GM12878 (cell line): Measurements from ENCODE around the gene PHLDA2. TPM values are rescaled to one million over a fixed set of nuclear protein-coding genes. Genes with fewer than 3 reads are reported as not detected.

ENCODE experiments used
- CEBPB ChIP-seq, 2 experiments: fragments of 150-350 bp in 1 of 2; IDR thresholded peaks; 2 replicates each; pipeline ENCODE4 v1.6.1; 2012 to 2014; ENCODE audit warnings: low read depth in 2 of 2, low read length in 2 of 2, borderline replicate concordance in 1 of 2, inconsistent platforms in 1 of 2
- EP300 ChIP-seq, 2 experiments: fragments of 150-350 bp in 1 of 2; IDR thresholded peaks; 2 replicates each; pipeline ENCODE4 v1.6.1; 2011 to 2012; ENCODE audit warnings: low read depth in 2 of 2, low read length in 2 of 2, borderline replicate concordance in 1 of 2, improper control_type of control experiment in 1 of 2, inconsistent platforms in 1 of 2; ENCODE audit not compliant: control insufficient read depth in 1 of 2
- GABPA ChIP-seq: IDR thresholded peaks from 2 replicates; pipeline ENCODE4 v1.6.1; 2014; ENCODE audit warnings: antibody characterized with exemption, low read depth, mild to moderate bottlenecking, inconsistent platforms
- GATAD2B ChIP-seq: fragments of 450-650 bp; conservative IDR thresholded peaks from 2 replicates; pipeline ENCODE4 v1.6.1; 2017; ENCODE audit warnings: low read depth, mild to moderate bottlenecking, moderate library complexity
- IKZF2 ChIP-seq, 2 experiments: fragments of 450-650 bp; IDR thresholded peaks; 2 replicates each; pipeline ENCODE4 v1.6.1; 2017; ENCODE audit warnings: mild to moderate bottlenecking in 2 of 2, moderate library complexity in 2 of 2
- JUNB ChIP-seq: IDR thresholded peaks from 2 replicates; pipeline ENCODE4 v1.6.1; 2016; ENCODE audit warnings: antibody characterized with exemption, mild to moderate bottlenecking
- MEF2A ChIP-seq: IDR thresholded peaks from 2 replicates; pipeline ENCODE4 v1.6.1; 2011; ENCODE audit warnings: low read depth, mild to moderate bottlenecking, low read length, moderate library complexity; ENCODE audit not compliant: insufficient read depth
- MEF2B ChIP-seq: fragments of 450-650 bp; IDR thresholded peaks from 2 replicates; pipeline ENCODE4 v1.6.1; 2018; ENCODE audit warnings: mild to moderate bottlenecking, moderate library complexity; ENCODE audit not compliant: partially characterized antibody, poor library complexity, severe bottlenecking
- MTA2 ChIP-seq: fragments of 450-650 bp; IDR thresholded peaks from 2 replicates; pipeline ENCODE4 v1.6.1; 2016; ENCODE audit warnings: low read depth, mild to moderate bottlenecking, moderate library complexity
- NFYB ChIP-seq: IDR thresholded peaks from 2 replicates; pipeline ENCODE4 v1.6.1; 2011; ENCODE audit warnings: low read depth, mild to moderate bottlenecking, low read length, improper control_type of control experiment, moderate library complexity; ENCODE audit not compliant: insufficient read depth
- NR2C2 ChIP-seq: IDR thresholded peaks from 2 replicates; pipeline ENCODE4 v1.6.1; 2011; ENCODE audit warnings: borderline replicate concordance, low read depth; ENCODE audit not compliant: control insufficient read depth, insufficient read length
- NR2F1 ChIP-seq: fragments of 450-650 bp; conservative IDR thresholded peaks from 2 replicates; pipeline ENCODE4 v1.6.1; 2017; ENCODE audit warnings: mild to moderate bottlenecking
- POLR2AphosphoS5 ChIP-seq: IDR thresholded peaks from 2 replicates; pipeline ENCODE4 v1.6.1; 2011; ENCODE audit warnings: mild to moderate bottlenecking, low read length, inconsistent platforms
- POU2F2 ChIP-seq: IDR thresholded peaks from 3 replicates; pipeline ENCODE4 v1.6.1; 2011; ENCODE audit warnings: low read depth, mild to moderate bottlenecking, low read length, borderline replicate concordance
- RELA ChIP-seq: fragments of 450-650 bp; IDR thresholded peaks from 2 replicates; pipeline ENCODE4 v1.8.0; 2014; ENCODE audit warnings: borderline replicate concordance; ENCODE audit not compliant: partially characterized antibody
- SIN3A ChIP-seq: IDR thresholded peaks from 2 replicates; pipeline ENCODE4 v1.6.1; 2012; ENCODE audit warnings: low read depth, low read length, improper control_type of control experiment
- ZBED1 ChIP-seq: IDR thresholded peaks from 2 replicates; pipeline ENCODE4 v1.6.1; 2016; ENCODE audit warnings: borderline replicate concordance
- ZNF274 ChIP-seq: IDR thresholded peaks from one replicate; pipeline ENCODE4 v1.8.0; 2011; ENCODE audit not compliant: insufficient read length, insufficient read depth
- polyA plus RNA-seq, 11 experiments: library from polyadenylated mRNA; depleted of rRNA in 4 of 11; unstranded in 6 of 11; stranded (reverse) in 5 of 11; fragments of >200 nt; fragmentation: Nextera tagmentation in 4 of 11; fragmentation: Illumina TruSeq in 1 of 11; extraction: Ambion mirVana in 4 of 11; extraction: Trizol in 1 of 11; gene quantifications; 1 replicate in 1 of 11; 2 replicates in 10 of 11; pipeline versions ENCODE4 v1.2.1 to v1.2.3, GENCODE V29; 2011 to 2016; ENCODE audit warnings: inconsistent platforms in 2 of 11, missing spikeins in 2 of 11, low read depth in 1 of 11
- total RNA-seq, 4 experiments: library from RNA; depleted of rRNA in 3 of 4; stranded (reverse); fragments of >200 nt in 3 of 4; fragmentation: Illumina TruSeq in 1 of 4; extraction: Trizol in 1 of 4; gene quantifications; 2 replicates each; pipeline versions ENCODE4 v1.2.1 to v1.2.3, GENCODE V29; 2013 to 2021
- TF ChIP-seq, protein P1 (sequence below): IDR thresholded peaks from 2 replicates; pipeline ENCODE4 v1.6.1; 2012; ENCODE audit warnings: low read length, inconsistent platforms
- TF ChIP-seq, protein P2 (sequence below): IDR thresholded peaks from 2 replicates; pipeline ENCODE4 v1.6.1; 2012; ENCODE audit warnings: low read depth, low read length, improper control_type of control experiment
- TF ChIP-seq, protein P3 (sequence below): IDR thresholded peaks from 2 replicates; pipeline ENCODE4 v1.6.1; 2012; ENCODE audit warnings: mild to moderate bottlenecking, low read depth, low read length
- TF ChIP-seq, protein P4 (sequence below): fragments of 450-650 bp; IDR thresholded peaks from 2 replicates; pipeline ENCODE4 v1.6.1; 2017; ENCODE audit warnings: mild to moderate bottlenecking

The PHLDA2 gene
- total and polyA plus RNA-seq, 10 of the 15 experiments (the other 5 are each of a cell fraction or from before 2014, with no cell fraction given): 0.15 to 0.49 (median 0.16) TPM; not detected in 7

DNA sequence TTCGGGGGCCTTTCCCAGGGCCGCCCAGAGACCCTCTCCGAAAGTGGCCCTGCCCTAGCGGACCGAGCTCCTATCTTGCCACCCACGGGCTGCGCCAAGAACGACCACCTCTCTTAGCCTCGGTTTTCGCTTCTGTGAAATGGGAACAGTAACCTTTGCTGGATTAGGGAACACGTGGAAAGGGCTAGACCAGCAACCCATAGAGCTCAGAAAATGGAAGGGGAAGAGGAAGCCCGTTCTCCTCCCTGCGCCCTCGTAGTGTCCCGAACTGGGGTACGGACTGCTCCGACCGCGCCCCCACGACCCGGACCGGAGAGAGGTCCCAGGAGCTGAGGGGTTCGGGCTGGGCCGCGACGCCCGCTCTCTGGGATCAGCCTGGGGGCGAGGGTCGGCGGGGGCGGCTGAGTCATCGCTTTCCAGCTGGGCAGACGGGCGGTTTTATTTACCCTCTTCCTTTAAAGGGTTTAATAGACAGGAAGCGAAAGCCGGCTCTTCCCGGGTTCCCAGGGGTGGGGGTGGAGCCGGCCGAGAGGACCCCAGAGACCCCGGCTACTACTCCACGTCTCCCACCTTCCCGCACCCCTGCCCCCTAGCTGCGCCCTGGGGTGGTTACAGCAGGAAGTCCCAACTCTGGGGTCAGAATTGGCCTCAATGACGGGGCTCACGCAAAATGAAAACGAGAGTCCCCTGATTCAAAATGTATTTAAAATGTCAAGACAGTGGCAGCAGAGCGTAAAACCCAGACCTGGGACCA is 907 bp upstream of the PHLDA2 start (continued):
- peak; percentile 15; the same call in 1 of the 2 replicates for TF ChIP-seq JUNB
- TF ChIP-seq, protein P1, sequence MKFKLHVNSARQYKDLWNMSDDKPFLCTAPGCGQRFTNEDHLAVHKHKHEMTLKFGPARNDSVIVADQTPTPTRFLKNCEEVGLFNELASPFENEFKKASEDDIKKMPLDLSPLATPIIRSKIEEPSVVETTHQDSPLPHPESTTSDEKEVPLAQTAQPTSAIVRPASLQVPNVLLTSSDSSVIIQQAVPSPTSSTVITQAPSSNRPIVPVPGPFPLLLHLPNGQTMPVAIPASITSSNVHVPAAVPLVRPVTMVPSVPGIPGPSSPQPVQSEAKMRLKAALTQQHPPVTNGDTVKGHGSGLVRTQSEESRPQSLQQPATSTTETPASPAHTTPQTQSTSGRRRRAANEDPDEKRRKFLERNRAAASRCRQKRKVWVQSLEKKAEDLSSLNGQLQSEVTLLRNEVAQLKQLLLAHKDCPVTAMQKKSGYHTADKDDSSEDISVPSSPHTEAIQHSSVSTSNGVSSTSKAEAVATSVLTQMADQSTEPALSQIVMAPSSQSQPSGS: no peak
- peak; percentile 34 for TF ChIP-seq MEF2B
- no peak for TF ChIP-seq POU2F2
- TF ChIP-seq RELA: no peak
- no peak for TF ChIP-seq MEF2A
- TF ChIP-seq EP300 (IDR thresholded peaks at IDR 0.05; ENCODE audit: borderline replicate concordance in 1 of 2, control insufficient read depth in 1 of 2, low read depth in 2 of 2, low read length in 2 of 2): no peak
- TF ChIP-seq ZBED1: no peak
- peak; percentile 26; the same call in 1 of the 2 replicates for TF ChIP-seq NR2F1
- TF ChIP-seq POLR2AphosphoS5: no peak
- TF ChIP-seq NFYB: no peak
- TF ChIP-seq, protein P2, sequence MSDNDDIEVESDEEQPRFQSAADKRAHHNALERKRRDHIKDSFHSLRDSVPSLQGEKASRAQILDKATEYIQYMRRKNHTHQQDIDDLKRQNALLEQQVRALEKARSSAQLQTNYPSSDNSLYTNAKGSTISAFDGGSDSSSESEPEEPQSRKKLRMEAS: no peak
- TF ChIP-seq GATAD2B: 0 out of 2 replicates have a peak, but pooled peaks have one; percentile 10
- TF ChIP-seq NR2C2: no peak
- TF ChIP-seq, protein P3, sequence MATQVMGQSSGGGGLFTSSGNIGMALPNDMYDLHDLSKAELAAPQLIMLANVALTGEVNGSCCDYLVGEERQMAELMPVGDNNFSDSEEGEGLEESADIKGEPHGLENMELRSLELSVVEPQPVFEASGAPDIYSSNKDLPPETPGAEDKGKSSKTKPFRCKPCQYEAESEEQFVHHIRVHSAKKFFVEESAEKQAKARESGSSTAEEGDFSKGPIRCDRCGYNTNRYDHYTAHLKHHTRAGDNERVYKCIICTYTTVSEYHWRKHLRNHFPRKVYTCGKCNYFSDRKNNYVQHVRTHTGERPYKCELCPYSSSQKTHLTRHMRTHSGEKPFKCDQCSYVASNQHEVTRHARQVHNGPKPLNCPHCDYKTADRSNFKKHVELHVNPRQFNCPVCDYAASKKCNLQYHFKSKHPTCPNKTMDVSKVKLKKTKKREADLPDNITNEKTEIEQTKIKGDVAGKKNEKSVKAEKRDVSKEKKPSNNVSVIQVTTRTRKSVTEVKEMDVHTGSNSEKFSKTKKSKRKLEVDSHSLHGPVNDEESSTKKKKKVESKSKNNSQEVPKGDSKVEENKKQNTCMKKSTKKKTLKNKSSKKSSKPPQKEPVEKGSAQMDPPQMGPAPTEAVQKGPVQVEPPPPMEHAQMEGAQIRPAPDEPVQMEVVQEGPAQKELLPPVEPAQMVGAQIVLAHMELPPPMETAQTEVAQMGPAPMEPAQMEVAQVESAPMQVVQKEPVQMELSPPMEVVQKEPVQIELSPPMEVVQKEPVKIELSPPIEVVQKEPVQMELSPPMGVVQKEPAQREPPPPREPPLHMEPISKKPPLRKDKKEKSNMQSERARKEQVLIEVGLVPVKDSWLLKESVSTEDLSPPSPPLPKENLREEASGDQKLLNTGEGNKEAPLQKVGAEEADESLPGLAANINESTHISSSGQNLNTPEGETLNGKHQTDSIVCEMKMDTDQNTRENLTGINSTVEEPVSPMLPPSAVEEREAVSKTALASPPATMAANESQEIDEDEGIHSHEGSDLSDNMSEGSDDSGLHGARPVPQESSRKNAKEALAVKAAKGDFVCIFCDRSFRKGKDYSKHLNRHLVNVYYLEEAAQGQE: no peak
- TF ChIP-seq, protein P4, sequence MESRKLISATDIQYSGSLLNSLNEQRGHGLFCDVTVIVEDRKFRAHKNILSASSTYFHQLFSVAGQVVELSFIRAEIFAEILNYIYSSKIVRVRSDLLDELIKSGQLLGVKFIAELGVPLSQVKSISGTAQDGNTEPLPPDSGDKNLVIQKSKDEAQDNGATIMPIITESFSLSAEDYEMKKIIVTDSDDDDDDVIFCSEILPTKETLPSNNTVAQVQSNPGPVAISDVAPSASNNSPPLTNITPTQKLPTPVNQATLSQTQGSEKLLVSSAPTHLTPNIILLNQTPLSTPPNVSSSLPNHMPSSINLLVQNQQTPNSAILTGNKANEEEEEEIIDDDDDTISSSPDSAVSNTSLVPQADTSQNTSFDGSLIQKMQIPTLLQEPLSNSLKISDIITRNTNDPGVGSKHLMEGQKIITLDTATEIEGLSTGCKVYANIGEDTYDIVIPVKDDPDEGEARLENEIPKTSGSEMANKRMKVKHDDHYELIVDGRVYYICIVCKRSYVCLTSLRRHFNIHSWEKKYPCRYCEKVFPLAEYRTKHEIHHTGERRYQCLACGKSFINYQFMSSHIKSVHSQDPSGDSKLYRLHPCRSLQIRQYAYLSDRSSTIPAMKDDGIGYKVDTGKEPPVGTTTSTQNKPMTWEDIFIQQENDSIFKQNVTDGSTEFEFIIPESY: no peak
- TF ChIP-seq GABPA: no peak
- no peak for TF ChIP-seq CEBPB (IDR thresholded peaks at IDR 0.05; ENCODE audit: borderline replicate concordance in 1 of 2, low read depth in 2 of 2, low read length in 2 of 2)
- 0 out of 2 replicates have a peak, but pooled peaks have one; percentile 15 for TF ChIP-seq MTA2
- no peak for TF ChIP-seq ZNF274
- no peak for TF ChIP-seq SIN3A
- TF ChIP-seq IKZF2 (IDR thresholded peaks at IDR 0.05): peak; percentile 16 to 30; a peak in 1 of 4 replicates
